Sigmoid colon (tissue), 4 donors: ENCODE data around the gene PLOD1.

ENCODE experiments used
- CTCF ChIP-seq, 4 experiments: fragments of 450-650 bp in 3 of 4; fragments of 200-600 bp in 1 of 4; IDR thresholded peaks; one replicate each; pipeline ENCODE4 v1.5.1; 2016 to 2019; ENCODE audit warnings: antibody characterized with exemption in 4 of 4, mild to moderate bottlenecking in 3 of 4, moderate library complexity in 2 of 4
- EP300 ChIP-seq, 4 donors: sonication (generic); formaldehyde crosslinking; IDR thresholded peaks; one replicate each; pipeline ENCODE4 v1.6.1; 2017; ENCODE audit warnings: antibody characterized with exemption in 4 of 4
- POLR2A ChIP-seq, 2 donors: fragments of 450-650 bp; IDR thresholded peaks; one replicate each; pipeline ENCODE4 v1.6.1; 2016; ENCODE audit warnings: antibody characterized with exemption in 2 of 2, mild to moderate bottlenecking in 2 of 2, moderate library complexity in 2 of 2
- POLR2AphosphoS5 ChIP-seq, 4 donors: sonication (generic); formaldehyde crosslinking; IDR thresholded peaks; one replicate each; pipeline ENCODE4 v1.6.1; 2017; ENCODE audit warnings: antibody characterized with exemption in 4 of 4

GRCh38 chr1:11990303-11991032 is 56.0 kb downstream of the PLOD1 start:
- no peak for TF ChIP-seq CTCF (IDR thresholded peaks at IDR 0.05)
- TF ChIP-seq POLR2AphosphoS5 (IDR thresholded peaks at IDR 0.05), result peak in 1 of 4 donors; percentile 22
- TF ChIP-seq POLR2A (IDR thresholded peaks at IDR 0.05), result no peak
- peak in 2 of 4 donors; percentile 18 to 38 for TF ChIP-seq EP300 (IDR thresholded peaks at IDR 0.05)
